PC-9 (cell line): Measurements from ENCODE around the gene HERC4. TPM values are rescaled to one million over a fixed set of nuclear protein-coding genes. Genes with fewer than 3 reads are reported as not detected.

Experiments
- BruUV-seq: library from RNA; stranded (reverse); fragments of 400-500 nt; replicated peaks from 2 replicates; lab custom pipeline; 2021; lab: Mats Ljungman, UMichigan
- CTCF ChIA-PET: fragments of 300-600 bp; sonication (Branson Sonifier 250); formaldehyde crosslinking; loops from one replicate; lab custom pipeline; 2022; ENCODE audit warnings: antibody characterized with exemption; lab: Charles Lee
- POLR2A ChIA-PET: fragments of 300-600 bp; sonication (Branson Sonifier 250); formaldehyde crosslinking; loops from one replicate; lab custom pipeline; 2022; ENCODE audit warnings: antibody characterized with exemption; ENCODE audit not compliant: unreplicated experiment; lab: Charles Lee
- DNase-seq, 2 experiments: peaks; one replicate each; pipeline versions ENCODE4 v3.0.0 to v3.0.0-alpha.2; 2015 to 2022; ENCODE audit warnings: mixed read lengths in 1 of 2
- H2AFZ ChIP-seq: fragments of 200-600 bp; sonication (generic); 2 replicates; pipeline ENCODE4 v1.8.1; 2017; ENCODE audit warnings: antibody characterized with exemption
- H3F3A ChIP-seq: fragments of 200-600 bp; sonication (generic); 2 replicates; pipeline ENCODE4 v1.8.1; 2017; ENCODE audit warnings: antibody characterized with exemption, mild to moderate bottlenecking, low read depth; ENCODE audit not compliant: insufficient read depth
- H3K27ac ChIP-seq: fragments of 200-600 bp; sonication (generic); 2 replicates; pipeline ENCODE4 v1.6.1; 2016; ENCODE audit warnings: mixed run types
- H3K27me3 ChIP-seq: fragments of 200-600 bp; sonication (generic); 2 replicates; pipeline ENCODE4 v1.6.1; 2016; ENCODE audit warnings: low read depth, mixed run types; ENCODE audit not compliant: insufficient read depth
- H3K36me3 ChIP-seq: fragments of 200-600 bp; sonication (generic); 2 replicates; pipeline ENCODE4 v1.6.1; 2016; ENCODE audit warnings: low read depth, mixed run types
- H3K4me1 ChIP-seq: fragments of 200-600 bp; sonication (generic); replicated peaks from 2 replicates; pipeline ENCODE4 v1.6.1; 2016; ENCODE audit warnings: mixed run types; ENCODE audit not compliant: insufficient read depth
- H3K4me2 ChIP-seq: fragments of 200-600 bp; sonication (generic); 2 replicates; pipeline ENCODE4 v1.6.1; 2017; ENCODE audit warnings: mixed run types
- H3K4me3 ChIP-seq: fragments of 200-600 bp; sonication (generic); 2 replicates; pipeline ENCODE4 v1.6.1; 2016; ENCODE audit warnings: mixed run types
- H3K79me2 ChIP-seq: fragments of 200-600 bp; sonication (generic); 2 replicates; pipeline ENCODE4 v1.6.1; 2017; ENCODE audit warnings: low read depth, mixed run types
- H3K9me2 ChIP-seq: fragments of 200-600 bp; sonication (generic); 2 replicates; pipeline ENCODE4 v1.8.1; 2017; ENCODE audit warnings: mild to moderate bottlenecking; ENCODE audit not compliant: insufficient read depth
- H3K9me3 ChIP-seq: fragments of 200-600 bp; sonication (generic); 2 replicates; pipeline ENCODE4 v1.8.1; 2016; ENCODE audit warnings: low read depth; ENCODE audit not compliant: insufficient read depth
- H4K20me1 ChIP-seq: fragments of 200-600 bp; sonication (generic); 2 replicates; pipeline ENCODE4 v1.8.1; 2017; ENCODE audit not compliant: insufficient read depth
- CTCF ChIP-seq: fragments of 200-600 bp; sonication (generic); conservative IDR thresholded peaks from 2 replicates; pipeline ENCODE4 v1.6.1; 2017; ENCODE audit warnings: mixed run types, antibody characterized with exemption, mild to moderate bottlenecking, moderate library complexity
- EZH2 ChIP-seq: fragments of 200-600 bp; sonication (generic); IDR thresholded peaks from 2 replicates; pipeline ENCODE4 v1.8.0; 2017; ENCODE audit warnings: antibody characterized with exemption, low read depth
- intact Hi-C: fragments of 100-400 bp; cut with micrococcal nuclease; formaldehyde crosslinking; loops from one replicate; pipeline ENCODE4 v1.10.0; 2022; ENCODE audit not compliant: unreplicated experiment
- total RNA-seq: library from RNA; stranded (reverse); gene quantifications from 2 replicates; pipeline ENCODE4 v1.2.3, GENCODE V29; 2021

Gene HERC4
- total RNA-seq, 1 experiment from 2014 or later: 116 TPM

- Histone ChIP-seq H3K4me3 (no peak overlapping the region), H3K79me2 (no peaks in the 10 kb centered on the region; the same call in 1 of the 2 replicates), H3K27ac (no peak overlapping the region), H3K9me3 (no peaks in the 10 kb centered on the region), H3K4me1 (no peaks in the 10 kb centered on the region), H3F3A (peaks cover 24% of the 10 kb centered on the region; the same call in 1 of the 2 replicates), H3K9me2 (no peaks in the 10 kb centered on the region), H2AFZ (no peak overlapping the region), H3K4me2 (no peak overlapping the region), H3K36me3 (0 out of 2 replicates have a peak, but pooled peaks cover 12% of the 10 kb centered on the region), H3K27me3 (no peaks in the 10 kb centered on the region), H4K20me1 (no peaks in the 10 kb centered on the region)
- no TSS peak for BruUV-seq
- no peak for DNase-seq
- intact Hi-C loops: no loop called here
- CTCF ChIA-PET: no interaction called here
- POLR2A ChIA-PET: interaction anchor here (0.5 kb wide), 1 partner anchor 15 kb away, joined by 3 read pairs; no protein-coding TSS in a partner anchor
- TF ChIP-seq EZH2 (no peak), CTCF (no peak)
Observed at GRCh38 chr10:68111584-68111983, 36.5 kb upstream of the HERC4 start.

- Histone ChIP-seq H3K27me3 (no peaks in the 10 kb centered on the region), H3K36me3 (peaks cover 25% of the 10 kb centered on the region), H3K9me2 (no peaks in the 10 kb centered on the region), H3F3A (peaks cover 29% of the 10 kb centered on the region; the same call in 1 of the 2 replicates), H4K20me1 (no peaks in the 10 kb centered on the region), H3K4me3 (no peak overlapping the region), H3K4me2 (no peak overlapping the region), H3K79me2 (no peaks in the 10 kb centered on the region; the same call in 1 of the 2 replicates), H3K4me1 (peaks cover 10% of the 10 kb centered on the region), H3K27ac (no peak overlapping the region), H2AFZ (no peak overlapping the region), H3K9me3 (no peaks in the 10 kb centered on the region)
- intact Hi-C loops: no loop called here
- POLR2A ChIA-PET: no interaction called here
- CTCF ChIA-PET: no interaction called here
- no peak for DNase-seq
- BruUV-seq: no TSS peak
- TF ChIP-seq EZH2: no peak
- TF ChIP-seq CTCF: no peak
Observed at GRCh38 chr10:68110027-68110426, 34.9 kb upstream of the HERC4 start.

GRCh38 chr10:68109331-68109730, 34.2 kb upstream of the HERC4 start, which contains the start of gene MYPN:
Gene MYPN, plus strand, starts transcription at chr10:68109488. Its CDS starts 11,951 bp downstream, at chr10:68121439.
- H3K79me2 ChIP-seq: peaks cover under 1% of the 10 kb centered on the region; the same call in 1 of the 2 replicates
- H3K4me2 ChIP-seq: no peak within 1 kb of the TSS
- H3K27ac ChIP-seq: no peak within 1 kb of the TSS
- no peak within 1 kb of the TSS for H2AFZ ChIP-seq
- H4K20me1 ChIP-seq: no peaks in the 10 kb centered on the region
- H3K9me2 ChIP-seq: no peaks in the 10 kb centered on the region
- no peak for DNase-seq
- ChIA-PET POLR2A (no interaction called here), CTCF (interaction anchor here (0.6 kb wide), 1 partner anchor 239 kb away, joined by 3 read pairs; no protein-coding TSS in a partner anchor)
- H3K27me3 ChIP-seq: no peaks in the 10 kb centered on the region
- H3F3A ChIP-seq: peaks cover 30% of the 10 kb centered on the region; the same call in 1 of the 2 replicates
- H3K9me3 ChIP-seq: no peaks in the 10 kb centered on the region
- intact Hi-C loops: no loop called here
- no peak for TF ChIP-seq CTCF
- TF ChIP-seq EZH2: no peak
- peaks cover 24% of the 10 kb centered on the region for H3K36me3 ChIP-seq
- BruUV-seq: no TSS peak
- peaks cover 17% of the 10 kb centered on the region for H3K4me1 ChIP-seq
- H3K4me3 ChIP-seq: no peak within 1 kb of the TSS
